ENCODE measurements around the gene HPS6.

The HPS6 gene

DNA sequence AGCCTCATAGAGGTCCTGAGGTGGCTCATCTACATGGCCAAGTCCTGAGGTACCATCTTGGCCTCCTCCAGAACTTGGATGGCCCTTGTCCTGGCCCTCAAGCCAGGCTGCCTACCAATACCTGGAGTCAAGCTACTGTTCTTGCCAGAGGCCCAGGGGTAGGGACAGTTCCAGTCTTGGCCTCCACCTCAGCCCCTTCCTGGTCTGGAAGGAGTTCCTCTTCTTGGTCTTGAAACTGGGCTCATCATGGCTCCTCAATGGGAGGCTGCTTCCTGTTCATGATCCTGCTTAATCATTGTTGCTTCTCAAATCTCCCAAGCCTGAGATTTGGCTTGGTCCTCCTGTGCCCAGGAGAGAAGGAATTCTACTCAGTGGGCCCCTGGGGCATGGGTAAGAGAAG is 3.9 kb downstream of the HPS6 start:
- FAIRE-seq = no peak

DNA sequence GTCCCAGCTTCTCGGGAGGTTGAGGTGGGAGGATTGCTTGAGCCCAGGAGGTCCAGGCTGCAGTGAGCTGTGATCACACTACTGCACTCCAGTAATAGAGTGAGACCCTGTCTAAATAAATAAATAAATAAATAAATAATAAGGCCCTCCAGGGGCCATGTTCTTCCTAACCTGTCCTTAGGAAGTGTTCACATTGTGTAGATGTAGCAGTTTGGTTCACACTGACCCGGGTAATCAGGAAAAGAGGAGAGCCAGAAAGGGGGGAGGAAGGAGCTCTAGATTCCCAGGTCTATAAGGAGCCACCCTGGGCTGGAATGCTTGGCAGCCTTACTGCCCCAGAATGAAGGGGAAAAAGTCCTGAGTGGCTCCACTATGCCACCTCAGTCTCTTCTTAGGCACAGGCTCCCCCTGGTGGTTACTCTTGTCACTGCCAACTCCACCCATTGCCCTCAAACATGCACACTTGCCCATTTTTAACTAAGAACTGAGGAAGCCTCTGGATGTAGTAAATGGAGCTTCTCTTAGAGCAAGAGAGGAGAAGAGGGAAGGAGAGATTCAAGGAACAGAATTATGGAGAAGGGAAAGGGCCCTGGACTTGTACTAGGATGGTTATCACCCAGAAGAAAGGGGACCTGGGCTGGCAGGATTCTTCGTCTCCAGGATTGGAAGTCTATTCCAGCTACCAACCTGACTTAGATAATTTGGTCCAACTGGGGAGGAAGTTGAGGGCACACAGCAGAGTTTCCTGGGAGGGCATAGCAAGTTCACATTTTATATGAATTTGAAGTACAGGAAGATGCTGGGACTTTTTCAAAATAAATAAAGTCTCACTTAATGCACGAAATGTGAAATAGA is 7.8 kb downstream of the HPS6 start:
- FAIRE-seq = no peak

DNA sequence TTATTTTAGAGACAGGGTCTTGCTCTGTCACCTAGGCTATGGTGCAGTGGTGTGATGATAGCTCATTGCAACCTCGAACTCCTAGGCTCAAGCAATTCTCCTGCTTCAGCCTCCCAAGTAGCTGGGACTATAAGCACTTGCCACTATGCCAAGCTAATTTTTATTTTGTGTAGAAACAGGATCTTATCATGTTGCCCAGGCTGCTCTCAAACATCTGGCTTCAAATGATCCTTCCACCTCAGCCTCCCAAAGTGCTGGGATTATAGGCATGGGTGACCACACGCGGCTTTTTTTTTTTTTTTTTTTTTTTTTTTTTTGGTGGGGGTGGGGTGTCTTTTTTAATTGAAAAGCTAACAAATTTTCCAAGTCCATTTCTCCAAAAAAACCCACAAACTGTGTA is 18.4 kb downstream of the HPS6 start:
- FAIRE-seq = no peak

DNA sequence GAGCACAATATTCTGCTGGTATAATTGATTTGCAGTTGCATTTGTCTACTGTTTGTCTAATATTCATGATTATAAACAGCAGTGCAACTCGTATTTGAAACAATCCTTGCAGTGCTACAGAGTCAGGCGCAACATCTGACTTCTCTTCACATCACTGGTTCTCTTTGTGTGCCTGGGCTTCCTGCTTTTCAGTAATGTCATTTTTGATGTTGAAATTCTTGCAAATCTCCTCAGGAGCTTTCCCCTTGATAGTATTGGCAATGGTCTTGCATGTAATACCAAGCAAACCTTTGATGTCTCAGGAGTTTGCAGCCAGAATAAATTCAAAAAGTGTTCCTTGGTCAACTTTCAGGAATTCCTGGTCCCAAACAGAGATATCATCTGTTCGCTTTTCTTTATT is 20.2 kb downstream of the HPS6 start:
- FAIRE-seq = no peak

DNA sequence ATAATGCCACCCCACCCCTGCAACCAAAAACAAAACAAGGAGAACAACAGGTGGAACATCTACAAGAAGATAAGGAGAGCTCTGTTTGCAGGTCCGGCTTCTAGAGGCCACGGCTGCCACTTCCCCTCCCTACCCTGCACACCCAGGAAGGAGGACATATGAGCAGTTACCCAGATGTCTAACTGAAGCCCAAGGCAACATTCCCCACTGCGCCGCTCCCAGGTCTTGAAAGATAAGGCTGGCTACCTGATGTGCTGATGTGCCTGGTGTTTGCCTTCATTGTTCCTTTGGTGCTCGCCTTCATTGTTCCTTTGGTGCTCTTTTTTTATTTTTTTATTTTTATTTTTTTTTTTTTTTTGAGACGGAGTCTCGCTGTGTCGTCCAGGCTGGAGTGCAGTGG is 21.0 kb downstream of the HPS6 start:
- FAIRE-seq = no peak

DNA sequence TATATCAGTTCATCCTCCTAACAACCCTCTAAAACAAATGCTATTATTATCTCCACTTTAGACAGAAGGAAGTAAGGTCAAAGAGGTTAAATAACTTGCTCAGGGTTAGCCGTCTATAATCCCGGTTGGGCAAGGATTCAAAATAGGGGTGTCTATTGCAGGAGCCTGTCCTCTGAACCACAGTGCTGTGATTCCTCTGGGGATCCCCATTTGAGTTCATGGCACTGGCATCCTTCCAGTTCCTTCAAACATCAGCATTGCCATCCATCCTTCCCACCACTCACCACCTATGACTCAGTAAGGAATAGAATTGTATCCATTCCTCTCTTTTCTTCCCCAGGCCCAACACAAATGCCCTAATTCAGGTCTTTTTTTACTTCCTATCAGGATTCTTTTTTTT is 25.6 kb downstream of the HPS6 start:
- FAIRE-seq = no peak

DNA sequence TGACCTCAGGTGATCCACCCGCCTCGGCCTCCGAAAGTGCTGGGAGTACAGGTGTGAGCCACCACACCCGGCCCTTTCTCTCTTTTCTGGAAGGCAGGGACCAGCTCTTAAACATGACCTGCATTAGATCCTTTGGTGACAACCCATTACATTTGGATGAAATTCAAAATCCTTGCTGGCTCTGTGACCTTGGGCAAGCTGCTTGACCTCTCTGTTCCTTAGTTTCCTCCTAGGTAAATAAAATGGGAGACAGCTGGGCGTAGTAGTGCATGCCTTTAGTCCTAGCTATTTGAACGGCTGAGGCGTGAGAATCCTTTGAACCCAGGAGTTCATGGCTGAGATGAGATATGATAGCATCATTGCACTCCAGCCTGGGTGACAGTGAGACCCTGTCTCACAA is 31.3 kb downstream of the HPS6 start:
- FAIRE-seq = no peak

DNA sequence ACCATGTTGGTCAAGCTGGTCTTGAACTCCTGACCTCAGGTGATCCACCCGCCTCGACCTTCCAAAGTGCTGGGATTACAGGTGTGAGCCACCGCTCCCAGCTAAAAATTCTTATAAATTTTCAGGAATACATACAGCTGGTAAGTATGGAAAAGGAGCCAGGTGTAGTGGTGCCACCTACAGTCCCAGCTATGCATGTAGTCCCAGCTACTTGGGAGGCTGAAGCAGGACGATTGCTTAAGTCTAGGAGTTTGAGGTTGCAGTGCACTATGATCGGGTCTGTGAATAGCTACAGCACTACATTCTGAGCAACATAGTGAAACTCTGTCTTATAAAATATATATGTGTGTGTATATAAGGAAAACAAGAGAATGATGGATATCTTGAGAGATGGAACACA is 36.0 kb downstream of the HPS6 start:
- FAIRE-seq = no peak

DNA sequence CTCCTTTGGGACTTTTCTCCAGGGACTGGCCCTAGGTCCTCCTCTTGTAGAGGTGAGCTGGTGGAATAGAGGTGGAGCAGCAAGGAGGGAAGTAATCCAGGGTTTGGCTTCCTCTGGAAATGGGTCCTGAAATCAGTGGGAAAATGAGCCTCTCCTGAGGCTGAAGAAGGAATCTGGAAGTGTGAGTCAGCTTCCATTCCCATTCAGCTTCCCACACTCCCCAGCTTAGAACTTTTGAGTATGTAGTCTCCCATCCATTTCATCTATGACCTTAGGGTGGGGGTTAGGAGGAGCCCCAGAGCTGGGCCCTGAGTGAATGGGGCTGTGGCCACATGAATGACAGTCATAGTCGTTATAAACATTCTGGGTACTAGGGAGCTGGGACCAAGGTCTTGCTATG is 37.3 kb downstream of the HPS6 start:
- no peak for FAIRE-seq

DNA sequence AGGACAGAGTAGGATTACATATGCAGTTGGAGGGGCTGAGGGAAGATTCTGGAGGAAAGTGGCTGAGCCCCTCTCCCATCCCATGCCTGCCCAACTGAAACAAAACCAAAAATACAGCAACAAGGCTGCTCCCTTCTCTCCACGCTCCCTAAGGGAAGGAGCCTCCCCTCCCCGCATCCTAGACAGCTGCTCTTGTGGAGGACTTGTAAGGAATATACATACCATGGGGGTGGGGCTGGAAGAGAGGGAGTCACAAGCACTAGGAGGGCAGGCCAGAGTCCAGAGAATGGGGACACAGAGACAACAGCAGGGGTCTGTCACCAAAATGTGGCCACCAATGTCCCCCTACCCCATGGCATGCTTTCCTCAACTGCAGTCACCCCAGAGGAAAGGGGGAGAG is 41.8 kb downstream of the HPS6 start:
- FAIRE-seq = no peak

DNA sequence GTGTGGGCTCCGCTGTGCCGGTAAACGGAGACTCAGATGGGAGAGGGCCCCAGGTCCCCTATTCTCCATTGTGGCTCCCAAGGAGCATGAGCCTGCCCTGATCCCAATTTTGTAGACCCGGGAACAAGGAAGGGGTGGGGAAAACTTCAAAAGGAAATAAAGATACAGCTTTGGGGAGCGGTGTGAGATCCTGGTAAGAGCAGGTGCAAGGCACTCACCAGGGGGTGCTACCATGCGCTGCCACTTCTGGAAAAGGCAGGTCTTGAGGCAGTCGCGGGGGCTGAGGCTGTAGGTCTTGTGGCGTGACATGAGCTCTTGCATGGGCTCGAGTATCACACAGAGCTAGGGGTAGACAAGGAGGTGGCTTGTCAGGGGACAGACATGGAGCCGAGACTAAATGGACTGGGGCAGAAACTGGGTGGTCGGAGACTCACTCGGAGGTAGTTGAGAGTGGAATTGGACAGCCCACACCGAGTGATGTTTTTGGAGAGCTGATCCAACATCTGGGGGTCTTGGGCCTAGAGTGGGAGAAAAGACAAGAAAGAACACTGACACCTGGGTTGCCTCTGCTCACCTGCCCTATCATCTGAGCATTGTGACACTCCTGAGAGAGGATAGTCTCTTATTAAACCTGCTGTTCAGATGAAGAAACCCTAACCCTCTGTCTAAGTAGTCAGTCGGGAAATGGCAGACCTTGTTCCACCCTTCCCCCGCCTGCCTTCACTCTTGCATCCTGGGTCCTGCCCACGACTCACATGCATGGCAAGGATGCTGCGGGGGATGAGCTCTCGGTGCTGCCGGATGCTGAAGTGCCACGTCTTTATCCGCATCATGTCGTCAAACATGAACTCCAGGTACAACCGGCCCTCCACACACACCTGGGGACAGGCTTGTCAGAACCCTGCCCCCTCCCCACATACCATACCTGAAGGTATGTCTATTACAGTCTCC is 44.3 kb downstream of the HPS6 start:
- no peak for FAIRE-seq

DNA sequence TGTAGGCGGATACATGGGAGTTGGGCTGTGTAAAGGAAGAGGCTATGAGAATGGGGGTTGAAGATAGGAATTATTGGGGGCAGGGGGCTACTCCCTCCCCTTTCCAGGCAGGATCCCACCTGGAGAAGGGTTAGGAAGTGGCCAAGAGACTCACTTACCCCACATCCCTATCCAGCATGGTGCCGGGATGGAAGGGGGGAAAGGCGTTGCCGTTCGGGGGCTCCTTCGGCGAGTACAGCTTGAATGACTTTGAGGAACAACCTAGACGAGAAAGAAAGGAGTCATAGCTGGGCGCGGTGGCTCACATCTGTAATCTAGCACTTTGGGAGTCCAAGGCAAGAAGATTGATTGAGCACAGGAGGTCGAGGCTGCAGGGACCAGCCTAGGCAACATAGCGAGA is 46.1 kb downstream of the HPS6 start:
- FAIRE-seq = no peak

DNA sequence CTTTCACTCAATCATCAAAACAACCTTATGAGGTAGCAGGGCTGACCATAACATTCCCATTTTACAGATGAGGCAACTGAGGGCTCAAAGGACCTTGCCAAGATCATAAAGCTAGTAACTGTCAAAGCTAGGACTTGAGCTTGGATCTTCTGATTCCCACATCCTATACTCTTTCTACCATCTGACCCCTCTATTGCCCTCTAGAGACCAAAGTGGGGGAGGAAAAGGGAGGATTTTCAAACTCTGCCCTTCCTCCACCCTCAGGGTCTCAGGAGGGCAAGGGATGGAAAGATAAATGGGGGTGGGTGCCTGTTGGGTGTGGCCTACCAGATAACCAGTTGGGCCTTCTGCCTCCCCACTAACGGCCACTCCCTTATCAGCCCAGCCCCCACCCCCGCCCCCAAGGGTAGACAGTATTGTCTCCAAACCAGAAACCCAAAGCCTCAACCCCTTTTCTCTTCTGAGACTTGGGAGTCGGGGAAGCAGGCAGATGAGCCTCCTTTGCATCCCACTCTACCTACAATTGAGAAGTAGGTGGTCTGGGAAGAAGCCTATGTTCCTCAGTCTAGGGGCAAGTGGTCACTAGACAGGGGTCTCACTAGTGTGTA is 47.2 kb downstream of the HPS6 start:
- no peak for FAIRE-seq

DNA sequence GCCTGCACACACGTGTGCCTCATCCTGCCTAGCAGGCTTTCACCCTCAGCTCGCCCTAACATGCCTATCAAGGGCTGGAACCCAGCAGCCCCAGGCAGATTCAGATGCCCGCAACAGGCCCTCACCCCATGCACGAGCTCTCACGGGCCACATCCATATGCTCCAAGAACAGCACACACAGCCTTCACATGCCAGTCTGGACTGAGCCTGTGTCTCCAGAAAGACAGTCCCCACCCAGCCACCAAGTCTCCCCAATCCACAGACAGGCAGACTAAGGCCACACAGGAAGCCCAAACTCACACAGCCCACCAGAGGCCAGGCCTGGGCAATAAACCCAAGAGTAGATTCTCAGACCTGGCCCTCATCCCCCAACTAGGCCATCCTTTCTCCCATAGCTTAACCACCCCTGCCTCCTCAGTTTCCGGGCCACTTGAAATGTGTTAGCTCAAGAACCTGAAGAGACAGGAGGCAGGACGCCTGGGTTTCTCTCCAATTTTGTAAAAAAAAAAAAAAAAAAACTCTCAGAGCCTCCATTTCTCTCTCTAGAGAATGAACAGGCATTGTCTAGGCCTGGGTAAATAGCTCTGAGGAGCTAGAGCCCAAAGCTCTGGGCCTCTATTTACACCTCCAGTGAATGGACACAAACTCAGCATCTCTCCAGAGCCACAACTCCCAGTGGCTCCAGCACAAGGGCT is 48.3 kb downstream of the HPS6 start:
- no peak for FAIRE-seq

DNA sequence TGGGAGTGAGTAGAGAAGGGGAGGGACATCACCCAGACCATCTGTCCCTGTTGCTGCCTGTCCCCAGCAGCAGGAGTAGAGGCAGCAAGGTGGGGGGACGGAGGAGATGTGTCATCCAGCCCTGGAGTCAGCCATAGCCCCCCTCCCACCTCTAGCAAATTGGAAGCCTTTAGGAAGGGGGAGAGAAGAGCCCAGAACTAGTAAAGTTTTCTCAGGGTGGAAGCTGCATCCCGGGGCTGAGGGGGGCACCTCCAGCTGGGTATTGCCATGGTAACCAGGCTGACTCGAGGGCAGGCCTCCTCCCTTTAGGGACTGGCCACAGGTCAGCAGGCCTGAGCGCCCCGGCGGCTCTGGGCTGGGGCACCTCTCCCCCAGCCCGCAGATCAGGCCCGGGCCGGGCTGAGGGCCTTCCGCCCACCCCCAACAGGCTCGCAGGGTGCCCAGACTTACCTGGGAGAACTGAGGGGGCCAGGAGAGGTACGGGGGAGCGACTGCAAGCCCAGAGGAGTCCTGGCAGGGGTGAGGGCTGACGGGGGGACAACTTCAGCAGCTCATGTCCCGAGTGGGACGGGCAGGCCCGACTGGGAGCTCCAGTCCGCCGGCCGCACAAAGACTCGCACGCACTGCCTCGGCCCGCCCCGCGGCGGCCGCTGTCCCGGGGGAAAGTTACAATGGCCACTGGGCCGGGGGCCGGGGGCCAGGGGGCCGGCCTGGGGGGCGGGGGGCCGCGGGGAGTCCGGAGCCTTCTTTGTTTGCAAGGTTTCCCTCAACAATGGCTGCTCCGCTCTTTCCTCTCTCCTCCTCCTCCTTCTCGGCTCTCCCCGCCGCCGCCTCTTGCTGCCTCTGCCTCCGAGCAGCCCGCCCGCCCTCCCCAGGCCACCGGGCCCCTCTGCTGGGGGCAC is 49.1 kb downstream of the HPS6 start:
- no peak for FAIRE-seq

DNA sequence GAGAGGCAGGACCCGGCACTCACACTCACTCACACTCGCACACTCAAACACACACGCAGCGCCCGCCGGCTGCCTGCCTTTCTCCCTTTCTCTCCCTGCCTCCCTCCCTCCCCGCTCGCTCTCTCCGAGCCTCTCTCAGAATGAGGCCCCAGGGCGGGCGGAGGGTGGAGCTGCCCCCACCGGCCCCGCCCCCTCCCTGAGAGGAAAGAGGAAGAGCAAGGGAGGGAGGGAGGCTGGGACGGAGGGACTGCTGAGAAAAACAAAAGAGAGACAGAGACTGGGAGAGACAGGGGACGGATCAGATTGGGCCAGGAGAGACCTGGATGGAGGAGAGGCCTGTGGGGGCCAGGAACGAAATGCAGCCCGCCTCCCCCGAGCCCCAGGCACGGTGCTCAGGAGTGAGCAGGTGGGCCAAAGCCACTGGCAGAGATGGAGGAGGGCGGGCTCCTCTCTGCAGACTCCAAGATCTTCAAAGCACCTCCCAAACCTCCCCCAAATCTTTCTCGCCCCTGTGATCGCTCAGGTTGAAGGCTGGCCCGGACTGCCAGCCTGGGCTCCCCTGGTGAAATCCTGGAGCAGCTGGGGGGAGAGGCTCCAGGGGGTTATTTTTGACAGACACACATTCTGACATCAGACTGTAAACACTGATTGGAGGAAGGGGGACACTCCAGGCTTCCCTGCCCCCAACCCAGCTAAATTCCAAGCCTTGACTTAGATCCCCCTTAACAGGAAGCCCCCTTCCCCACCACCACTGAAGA is 49.9 kb downstream of the HPS6 start:
- no peak for FAIRE-seq

DNA sequence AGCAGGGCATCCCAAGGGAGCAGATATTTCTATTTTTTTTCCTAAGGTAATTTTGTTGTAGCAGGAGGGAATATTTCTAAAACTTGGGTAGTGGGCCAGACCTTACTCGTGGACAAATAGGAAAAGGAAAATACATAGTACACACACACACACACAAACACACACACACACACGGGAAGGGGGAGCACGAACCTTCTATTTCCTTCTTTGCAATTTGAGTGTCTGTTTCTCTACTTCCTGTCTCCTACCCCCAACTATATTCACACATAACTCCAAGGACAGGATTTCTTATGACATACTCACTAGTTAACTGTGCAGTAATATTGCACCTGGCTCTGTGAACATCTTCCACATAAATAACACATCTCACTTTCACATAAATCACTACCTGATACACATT is 50.6 kb downstream of the HPS6 start:
- no peak for FAIRE-seq

DNA sequence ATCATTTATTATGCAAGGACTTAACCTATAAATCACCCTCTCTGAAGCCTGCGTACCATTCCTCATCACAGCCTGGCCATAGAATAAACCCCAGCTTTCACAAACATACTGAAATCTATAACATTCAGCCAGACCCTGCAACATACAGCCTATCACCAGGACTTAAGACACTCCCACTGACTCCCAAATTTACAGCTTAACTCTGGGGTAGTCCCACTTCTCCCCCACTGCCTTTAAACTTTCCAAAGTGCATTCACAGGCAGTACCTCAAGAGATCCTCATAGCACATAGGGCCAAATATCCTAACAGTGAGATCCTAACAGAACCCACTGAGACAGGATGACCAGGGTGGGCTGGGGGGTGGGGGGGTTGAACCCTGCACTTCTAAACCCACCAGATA is 51.5 kb downstream of the HPS6 start:
- FAIRE-seq = no peak

All from islet of Langerhans (tissue), 1 donor.